SK-N-SH treated with all-trans-retinoic acid at 6 μM for 48 hours (cell line): ENCODE measurements around the gene ME3.

Experiments
- ESRRG ChIP-seq: fragments of 250-450 bp; sonication (Bioruptor Pico); IDR thresholded peaks from 2 replicates; pipeline ENCODE4 v1.6.1; 2021; ENCODE audit warnings: mild to moderate bottlenecking
- SNAI2 ChIP-seq: fragments of 250-450 bp; sonication (Bioruptor Pico); IDR thresholded peaks from 2 replicates; pipeline ENCODE4 v1.5.0; 2020; ENCODE audit warnings: mild to moderate bottlenecking, moderate library complexity
- TOX ChIP-seq: fragments of 250-450 bp; sonication (Bioruptor Pico); IDR thresholded peaks from 2 replicates; pipeline ENCODE4 v1.8.0; 2021; ENCODE audit warnings: mild to moderate bottlenecking, moderate library complexity, borderline replicate concordance

GRCh38 chr11:86447763-86448480, 224.5 kb downstream of the ME3 start:
- TF ChIP-seq TOX (CRISPR knock-in tag) (no peak), SNAI2 (CRISPR knock-in tag) (no peak), ESRRG (no peak)
